ENCODE measurements around the gene KDM5B.

KDM5B gene

DNA sequence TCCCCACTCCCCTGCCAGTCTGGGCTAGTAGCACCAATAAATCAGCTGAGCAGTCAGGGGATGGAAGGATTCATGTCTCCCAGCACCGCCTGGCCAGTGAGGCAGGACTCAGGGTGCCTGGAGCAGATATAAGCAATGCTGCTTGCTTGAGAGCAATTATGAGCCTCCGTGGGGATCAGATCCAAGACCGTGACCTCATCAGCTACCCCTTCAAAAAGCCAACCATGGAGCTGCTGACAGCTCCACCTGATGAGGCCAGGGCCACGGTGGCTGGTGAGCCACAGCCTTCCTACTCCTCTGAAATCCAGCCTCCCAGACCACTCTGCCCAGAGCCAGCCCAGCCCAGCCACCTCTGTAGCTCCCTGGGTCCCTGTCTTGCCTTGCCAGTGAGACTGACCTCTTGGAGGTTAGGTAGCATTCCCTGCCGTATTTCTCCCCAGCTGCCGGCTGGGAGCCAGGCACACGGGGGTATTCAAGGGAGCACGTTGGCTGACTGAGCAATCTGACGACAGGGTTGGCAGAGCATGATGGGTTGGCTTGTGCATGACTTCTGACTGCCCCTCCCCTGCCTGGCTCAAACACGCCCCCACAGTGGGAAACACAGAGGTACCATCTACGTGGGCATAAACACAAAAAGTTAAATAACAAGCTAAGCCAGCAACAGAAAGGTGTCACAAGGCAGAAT, 126.3 kb downstream of the KDM5B start:
- H3K4me3 ChIP-seq (ENCODE audit: control insufficient read depth, low read depth, low read length), result no peak overlapping the region
- TF ChIP-seq, protein P1, sequence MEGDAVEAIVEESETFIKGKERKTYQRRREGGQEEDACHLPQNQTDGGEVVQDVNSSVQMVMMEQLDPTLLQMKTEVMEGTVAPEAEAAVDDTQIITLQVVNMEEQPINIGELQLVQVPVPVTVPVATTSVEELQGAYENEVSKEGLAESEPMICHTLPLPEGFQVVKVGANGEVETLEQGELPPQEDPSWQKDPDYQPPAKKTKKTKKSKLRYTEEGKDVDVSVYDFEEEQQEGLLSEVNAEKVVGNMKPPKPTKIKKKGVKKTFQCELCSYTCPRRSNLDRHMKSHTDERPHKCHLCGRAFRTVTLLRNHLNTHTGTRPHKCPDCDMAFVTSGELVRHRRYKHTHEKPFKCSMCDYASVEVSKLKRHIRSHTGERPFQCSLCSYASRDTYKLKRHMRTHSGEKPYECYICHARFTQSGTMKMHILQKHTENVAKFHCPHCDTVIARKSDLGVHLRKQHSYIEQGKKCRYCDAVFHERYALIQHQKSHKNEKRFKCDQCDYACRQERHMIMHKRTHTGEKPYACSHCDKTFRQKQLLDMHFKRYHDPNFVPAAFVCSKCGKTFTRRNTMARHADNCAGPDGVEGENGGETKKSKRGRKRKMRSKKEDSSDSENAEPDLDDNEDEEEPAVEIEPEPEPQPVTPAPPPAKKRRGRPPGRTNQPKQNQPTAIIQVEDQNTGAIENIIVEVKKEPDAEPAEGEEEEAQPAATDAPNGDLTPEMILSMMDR (conservative IDR thresholded peaks at IDR 0.05; ENCODE audit: control insufficient read depth, insufficient read depth, low read depth, low read length), result no peak
- DNase-seq (ENCODE audit: low read depth), result no peak

DNA sequence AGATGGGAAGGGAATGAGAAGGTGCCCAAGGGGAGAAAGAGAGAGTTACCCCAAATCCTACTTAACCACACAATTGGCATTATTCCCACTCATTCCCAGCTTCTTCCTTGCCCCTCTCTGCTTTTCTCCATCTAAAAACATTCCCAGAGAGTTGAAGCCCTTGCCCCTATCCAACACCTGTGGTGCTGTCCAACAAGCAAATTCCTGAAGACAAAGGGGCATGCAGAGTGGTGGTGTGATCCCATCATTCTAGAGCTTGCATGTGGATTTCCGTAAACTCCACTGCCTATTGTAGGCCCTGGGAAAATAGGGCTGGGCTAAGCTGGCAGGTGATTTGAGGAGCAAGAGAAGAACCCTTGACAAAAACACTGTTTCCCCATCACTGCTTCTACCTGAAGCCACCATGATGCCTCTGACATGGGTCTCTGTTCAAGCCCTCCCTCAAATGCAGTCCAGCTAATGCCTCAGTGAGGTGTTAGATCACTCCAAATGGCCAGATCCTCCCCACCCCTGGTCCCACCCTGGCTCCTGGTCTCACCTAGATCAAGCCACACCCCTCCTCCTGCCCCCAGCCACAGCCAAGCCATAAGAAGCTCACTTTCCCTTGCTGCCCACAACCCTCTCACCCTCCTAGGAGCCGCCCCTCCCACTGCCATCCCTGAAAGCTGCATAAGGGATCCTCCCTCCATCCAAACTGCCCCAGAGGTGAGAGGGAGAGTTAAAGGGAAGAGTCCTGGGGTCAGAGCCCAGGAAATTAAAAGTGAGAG, 127.5 kb downstream of the KDM5B start:
- no peak for DNase-seq (ENCODE audit: low read depth)
- TF ChIP-seq, protein P1 (conservative IDR thresholded peaks at IDR 0.05; ENCODE audit: control insufficient read depth, insufficient read depth, low read depth, low read length), result no peak
- H3K4me3 ChIP-seq (ENCODE audit: control insufficient read depth, low read depth, low read length), result no peak overlapping the region

DNA sequence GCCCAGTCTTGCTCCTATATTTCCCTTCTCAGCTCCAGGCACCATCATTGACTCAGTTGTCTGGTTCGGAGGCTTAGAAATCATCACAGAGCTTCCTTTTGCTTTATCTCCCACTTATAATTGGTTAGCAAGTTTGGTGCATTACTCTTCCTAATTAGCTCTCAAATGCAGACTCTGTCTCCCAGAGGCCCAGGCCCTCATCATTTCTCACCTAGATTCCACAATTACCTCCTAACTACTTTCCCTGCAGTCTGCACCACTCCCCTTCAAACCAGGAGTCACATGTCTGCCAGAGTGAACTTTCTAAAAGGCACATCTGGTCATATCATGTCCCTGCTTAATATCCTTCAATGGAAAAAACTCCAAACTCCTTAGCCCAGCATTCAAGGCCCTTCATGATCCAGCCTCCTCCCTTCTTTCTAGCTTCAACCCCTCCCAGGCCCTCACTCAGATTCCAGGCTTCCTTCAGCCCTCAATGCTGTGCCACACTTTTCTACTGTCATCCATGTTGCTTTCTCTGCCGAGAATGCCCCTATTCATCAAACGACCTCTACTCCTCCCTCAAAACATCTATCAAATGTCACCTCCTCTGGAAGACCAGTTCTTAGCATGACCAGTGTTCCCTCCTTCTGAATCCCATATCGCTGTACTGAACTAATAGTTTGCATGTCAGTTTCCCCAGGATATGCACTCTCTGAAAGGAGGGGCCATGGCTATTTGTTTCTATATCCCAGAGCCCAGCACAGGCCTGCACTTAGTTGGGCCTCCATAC, 128.6 kb downstream of the KDM5B start:
- TF ChIP-seq, protein P1 (conservative IDR thresholded peaks at IDR 0.05; ENCODE audit: control insufficient read depth, insufficient read depth, low read depth, low read length), result no peak
- H3K4me3 ChIP-seq (ENCODE audit: control insufficient read depth, low read depth, low read length), result no peak overlapping the region
- no peak for DNase-seq (ENCODE audit: low read depth)

DNA sequence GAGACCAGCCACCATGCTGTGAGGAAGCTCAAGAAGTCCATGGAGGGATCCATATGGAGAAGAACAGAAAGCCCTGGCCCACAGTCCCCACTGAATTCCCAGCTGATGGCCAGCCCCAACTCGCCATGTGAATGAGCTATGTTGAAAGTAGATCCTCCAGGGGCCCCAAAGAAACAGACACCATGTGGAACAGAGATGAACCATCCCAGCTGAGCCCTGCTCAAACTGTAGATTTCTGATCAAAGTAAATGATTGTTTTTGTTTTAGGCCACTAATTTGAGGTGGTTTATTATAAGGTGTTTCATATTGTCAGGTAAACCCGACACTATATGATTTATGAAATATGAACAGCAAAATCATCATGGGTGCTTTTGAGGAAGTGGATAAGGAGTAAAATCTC, 130.8 kb downstream of the KDM5B start:
- TF ChIP-seq, protein P1 (conservative IDR thresholded peaks at IDR 0.05; ENCODE audit: control insufficient read depth, insufficient read depth, low read depth, low read length), result no peak
- H3K4me3 ChIP-seq (ENCODE audit: control insufficient read depth, low read depth, low read length), result no peak overlapping the region
- DNase-seq (ENCODE audit: low read depth), result no peak
